Neutrophil (primary cell): Measurements from ENCODE around the gene CLCA2.

Experiments used
- H3K27ac ChIP-seq: fragments of 200-600 bp; sonication (generic); 2 replicates; pipeline ENCODE4 v1.5.1; 2016; ENCODE audit warnings: mild to moderate bottlenecking, moderate library complexity
- H3K27me3 ChIP-seq: fragments of 200-600 bp; sonication (generic); 2 replicates; pipeline ENCODE4 v1.6.0; 2016; ENCODE audit warnings: mild to moderate bottlenecking
- H3K36me3 ChIP-seq: fragments of 200-600 bp; sonication (generic); 2 replicates; pipeline ENCODE4 v1.5.1; 2017
- H3K4me1 ChIP-seq, 2 experiments: fragments of 200-600 bp in 1 of 2; sonication (generic) in 1 of 2; 1 replicate in 1 of 2; 2 replicates in 1 of 2; pipeline versions ENCODE4 v1.5.1 to v1.6.1; 2013 to 2016; ENCODE audit warnings: low read depth in 1 of 2, low read length in 1 of 2, mild to moderate bottlenecking in 1 of 2, moderate library complexity in 1 of 2; ENCODE audit not compliant: control insufficient read depth in 1 of 2, insufficient read depth in 1 of 2
- H3K4me3 ChIP-seq, 2 experiments: fragments of 200-600 bp in 1 of 2; sonication (generic) in 1 of 2; 1 replicate in 1 of 2; 2 replicates in 1 of 2; pipeline ENCODE4 v1.5.1; 2013 to 2016; ENCODE audit warnings: low read depth in 1 of 2, low read length in 1 of 2, mild to moderate bottlenecking in 1 of 2, moderate library complexity in 1 of 2
- H3K9me3 ChIP-seq: fragments of 200-600 bp; sonication (generic); 2 replicates; pipeline ENCODE4 v1.5.1; 2016
- CTCF ChIP-seq: fragments of 200-600 bp; sonication (generic); IDR thresholded peaks from 2 replicates; pipeline ENCODE4 v1.5.1; 2016; ENCODE audit warnings: antibody characterized with exemption

CLCA2 gene

GRCh38 chr1:86481966-86482365 is 58.0 kb downstream of the CLCA2 start:
- H3K4me1 ChIP-seq: no peaks in the 10 kb centered on the region
- no peak overlapping the region for H3K27ac ChIP-seq
- H3K9me3 ChIP-seq: no peaks in the 10 kb centered on the region
- TF ChIP-seq CTCF: no peak
- H3K4me3 ChIP-seq: no peak overlapping the region
- H3K36me3 ChIP-seq: no peaks in the 10 kb centered on the region
- no peaks in the 10 kb centered on the region for H3K27me3 ChIP-seq

GRCh38 chr1:86487131-86487810 is 63.3 kb downstream of the CLCA2 start:
- Histone ChIP-seq H3K27ac (no peak overlapping the region), H3K36me3 (no peaks in the 10 kb centered on the region), H3K27me3 (no peaks in the 10 kb centered on the region), H3K4me3 (no peak overlapping the region), H3K4me1 (no peaks in the 10 kb centered on the region), H3K9me3 (no peaks in the 10 kb centered on the region)
- TF ChIP-seq CTCF: no peak

GRCh38 chr1:86487811-86488141 is 63.8 kb downstream of the CLCA2 start:
- no peak for TF ChIP-seq CTCF
- Histone ChIP-seq H3K9me3 (no peaks in the 10 kb centered on the region), H3K4me3 (no peak overlapping the region), H3K27ac (no peak overlapping the region), H3K36me3 (no peaks in the 10 kb centered on the region), H3K27me3 (no peaks in the 10 kb centered on the region), H3K4me1 (no peaks in the 10 kb centered on the region)

- H3K27ac ChIP-seq: no peak overlapping the region
- TF ChIP-seq CTCF: no peak
- no peaks in the 10 kb centered on the region for H3K27me3 ChIP-seq
- H3K36me3 ChIP-seq: no peaks in the 10 kb centered on the region
- H3K4me3 ChIP-seq: no peak overlapping the region
- H3K4me1 ChIP-seq: no peaks in the 10 kb centered on the region
- H3K9me3 ChIP-seq: no peaks in the 10 kb centered on the region
Measured at GRCh38 chr1:86489242-86489878, 65.4 kb downstream of the CLCA2 start.

- H3K9me3 ChIP-seq: no peaks in the 10 kb centered on the region
- no peaks in the 10 kb centered on the region for H3K4me1 ChIP-seq
- no peak for TF ChIP-seq CTCF
- H3K27me3 ChIP-seq: no peaks in the 10 kb centered on the region
- no peaks in the 10 kb centered on the region for H3K36me3 ChIP-seq
- H3K27ac ChIP-seq: no peak overlapping the region
- H3K4me3 ChIP-seq: no peak overlapping the region
Measured at GRCh38 chr1:86491171-86491950, 67.4 kb downstream of the CLCA2 start.
